GM12872 (cell line): ENCODE data around the gene REXO1.

ENCODE experiments used
- TF ChIP-seq, protein P1 (sequence below): IDR thresholded peaks from 3 replicates; pipeline ENCODE4 v1.5.1; 2011; ENCODE audit warnings: low read depth, mild to moderate bottlenecking, low read length, moderate library complexity; ENCODE audit not compliant: insufficient read depth

REXO1 gene

DNA sequence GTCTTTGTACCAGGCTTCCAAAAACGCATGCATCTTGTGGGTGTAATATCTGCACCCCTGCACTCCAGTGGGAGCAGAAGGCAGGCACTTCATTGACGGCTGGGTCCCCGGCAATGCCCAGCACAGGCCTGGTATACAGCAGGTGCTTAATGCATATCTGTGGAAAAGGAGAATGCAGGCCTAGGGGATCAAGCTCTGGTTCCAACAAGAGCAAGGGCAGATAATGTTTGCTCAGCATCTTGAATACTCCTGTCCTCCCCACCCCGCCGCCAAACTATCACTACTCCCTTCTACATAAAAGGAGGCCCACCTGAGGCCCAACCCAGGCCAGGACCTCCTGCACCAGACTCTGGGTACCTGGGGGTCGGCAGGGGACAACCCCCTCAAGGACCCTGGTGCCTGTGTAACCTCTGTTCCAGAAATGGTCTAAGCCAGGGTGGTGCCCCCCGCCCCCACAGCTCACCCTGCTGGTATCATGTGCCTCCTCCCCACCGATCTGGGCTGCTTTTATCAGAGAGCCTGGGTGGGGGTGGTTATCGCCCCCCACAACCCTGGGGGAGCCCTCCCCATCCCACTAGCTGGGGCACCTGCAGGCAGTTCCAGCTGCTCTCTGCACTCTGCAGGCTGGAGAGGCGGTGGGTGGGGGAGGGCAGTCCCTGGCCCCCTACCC lies 10.3 kb upstream of the REXO1 start:
- TF ChIP-seq, protein P1, sequence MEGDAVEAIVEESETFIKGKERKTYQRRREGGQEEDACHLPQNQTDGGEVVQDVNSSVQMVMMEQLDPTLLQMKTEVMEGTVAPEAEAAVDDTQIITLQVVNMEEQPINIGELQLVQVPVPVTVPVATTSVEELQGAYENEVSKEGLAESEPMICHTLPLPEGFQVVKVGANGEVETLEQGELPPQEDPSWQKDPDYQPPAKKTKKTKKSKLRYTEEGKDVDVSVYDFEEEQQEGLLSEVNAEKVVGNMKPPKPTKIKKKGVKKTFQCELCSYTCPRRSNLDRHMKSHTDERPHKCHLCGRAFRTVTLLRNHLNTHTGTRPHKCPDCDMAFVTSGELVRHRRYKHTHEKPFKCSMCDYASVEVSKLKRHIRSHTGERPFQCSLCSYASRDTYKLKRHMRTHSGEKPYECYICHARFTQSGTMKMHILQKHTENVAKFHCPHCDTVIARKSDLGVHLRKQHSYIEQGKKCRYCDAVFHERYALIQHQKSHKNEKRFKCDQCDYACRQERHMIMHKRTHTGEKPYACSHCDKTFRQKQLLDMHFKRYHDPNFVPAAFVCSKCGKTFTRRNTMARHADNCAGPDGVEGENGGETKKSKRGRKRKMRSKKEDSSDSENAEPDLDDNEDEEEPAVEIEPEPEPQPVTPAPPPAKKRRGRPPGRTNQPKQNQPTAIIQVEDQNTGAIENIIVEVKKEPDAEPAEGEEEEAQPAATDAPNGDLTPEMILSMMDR: no peak

DNA sequence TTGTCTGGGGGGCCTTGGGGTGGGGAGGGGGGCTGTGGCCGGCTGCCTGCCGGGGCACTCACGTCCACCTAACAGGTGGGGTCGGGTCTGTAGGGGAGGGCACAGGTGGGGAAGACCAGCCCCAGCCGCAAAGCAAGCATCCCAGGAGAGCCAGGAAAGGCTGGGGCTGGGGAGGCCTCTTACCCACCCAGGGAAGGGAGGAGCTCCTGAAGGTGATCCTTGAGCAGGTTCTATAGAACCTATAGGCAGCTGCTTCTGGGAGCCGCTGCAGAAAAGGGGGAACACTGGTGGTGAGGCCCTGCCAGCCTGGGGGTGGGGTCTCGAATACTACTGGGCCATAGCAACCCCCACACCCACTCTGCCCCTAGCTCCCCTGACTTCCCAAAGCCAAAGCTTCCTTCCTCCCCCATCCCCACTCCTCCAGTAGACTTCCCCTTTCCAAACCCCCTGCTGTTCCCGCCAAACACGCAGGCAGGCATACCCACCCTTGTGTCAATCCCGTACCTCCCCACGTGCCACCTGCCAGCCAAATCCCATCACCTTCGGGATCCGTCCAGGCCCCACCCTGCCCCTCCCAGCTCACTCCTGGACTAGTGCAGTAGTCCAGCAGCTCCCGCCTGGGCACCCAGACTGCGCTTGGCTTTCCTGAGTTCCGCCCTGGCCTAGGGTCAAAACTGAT lies 9.5 kb upstream of the REXO1 start:
- TF ChIP-seq, protein P1: no peak

DNA sequence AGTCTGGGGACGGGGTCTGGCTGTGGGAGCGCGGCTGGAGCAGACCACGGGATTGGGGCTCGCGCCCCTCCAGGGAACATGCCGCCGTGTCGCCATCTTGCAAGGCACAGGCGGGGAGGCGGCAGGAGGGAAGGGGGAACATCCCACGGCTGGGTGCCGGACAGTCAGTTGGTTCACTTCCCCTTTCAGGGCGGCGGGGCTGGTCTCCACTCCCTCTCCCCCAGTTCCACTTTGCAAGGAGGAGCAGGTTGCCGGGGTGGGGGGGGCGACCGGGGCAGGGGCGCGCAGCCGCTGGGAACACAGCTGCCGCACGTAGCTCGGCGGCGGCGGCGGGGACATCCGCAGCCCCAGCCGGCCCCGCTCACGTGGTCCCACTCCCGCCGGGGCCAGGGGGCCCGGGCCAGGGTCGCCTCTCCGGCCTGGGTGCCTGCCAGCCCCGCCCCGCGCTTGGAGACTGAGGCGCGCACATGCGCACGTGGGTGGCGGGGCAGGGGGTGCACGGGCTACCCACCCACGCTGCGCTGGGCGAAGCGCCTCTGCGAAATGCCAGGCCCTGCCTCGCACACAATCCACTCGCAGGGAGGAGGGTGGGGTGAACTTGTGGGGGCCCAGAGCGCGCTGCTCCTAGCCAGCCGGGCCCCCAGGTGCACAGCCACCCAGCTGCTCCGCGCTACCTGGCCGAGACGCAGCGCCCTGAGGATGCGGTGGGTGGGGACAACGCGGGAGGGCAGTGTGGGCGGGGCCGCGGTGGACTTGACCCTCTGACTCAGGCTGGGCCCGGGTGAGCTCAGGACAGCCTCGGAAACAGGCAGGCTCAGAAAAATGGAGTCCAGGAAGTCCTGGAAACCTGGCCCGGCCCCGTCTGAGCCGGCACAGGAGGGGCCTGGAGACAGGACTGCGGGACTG lies 8.7 kb upstream of the REXO1 start:
- TF ChIP-seq, protein P1: no peak

DNA sequence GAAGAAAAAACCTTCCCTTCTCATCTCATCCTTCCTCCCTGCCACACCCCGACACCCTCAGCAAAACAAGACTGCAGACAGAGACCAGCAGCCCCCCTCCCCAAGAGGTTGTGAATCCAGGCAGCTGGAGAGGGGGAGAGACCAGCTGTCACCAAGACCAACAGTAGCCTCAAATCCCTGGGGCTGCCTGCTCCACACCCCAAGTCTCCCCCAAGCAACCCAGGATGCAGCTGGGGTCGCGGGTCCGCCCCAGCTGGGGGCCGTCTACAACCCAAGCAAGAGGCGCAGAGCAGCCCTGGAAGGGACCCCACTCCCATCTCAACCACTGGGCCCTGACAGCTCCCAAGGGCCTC lies 8.0 kb upstream of the REXO1 start:
- TF ChIP-seq, protein P1: no peak

DNA sequence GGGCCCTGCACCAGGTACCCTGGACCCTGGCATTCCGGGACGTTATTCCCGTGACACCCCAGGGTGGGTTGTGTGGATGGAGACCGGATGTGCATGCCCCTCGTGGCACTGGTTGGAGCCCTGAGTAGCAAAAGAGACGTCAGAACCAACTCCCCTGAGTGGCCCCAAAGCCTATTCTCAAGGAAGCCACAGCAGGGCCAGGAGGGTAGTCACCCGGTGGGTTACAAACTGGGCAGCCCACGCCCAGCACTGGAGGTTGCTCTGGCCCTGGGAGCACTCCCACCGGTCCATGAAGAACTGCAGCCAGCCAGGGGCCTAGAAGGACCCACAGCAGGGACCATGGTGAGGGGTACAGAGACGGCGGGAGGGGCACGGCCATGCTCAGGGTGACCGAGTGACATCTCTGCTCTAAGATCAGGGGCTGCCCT lies 7.6 kb upstream of the REXO1 start:
- TF ChIP-seq, protein P1: no peak

DNA sequence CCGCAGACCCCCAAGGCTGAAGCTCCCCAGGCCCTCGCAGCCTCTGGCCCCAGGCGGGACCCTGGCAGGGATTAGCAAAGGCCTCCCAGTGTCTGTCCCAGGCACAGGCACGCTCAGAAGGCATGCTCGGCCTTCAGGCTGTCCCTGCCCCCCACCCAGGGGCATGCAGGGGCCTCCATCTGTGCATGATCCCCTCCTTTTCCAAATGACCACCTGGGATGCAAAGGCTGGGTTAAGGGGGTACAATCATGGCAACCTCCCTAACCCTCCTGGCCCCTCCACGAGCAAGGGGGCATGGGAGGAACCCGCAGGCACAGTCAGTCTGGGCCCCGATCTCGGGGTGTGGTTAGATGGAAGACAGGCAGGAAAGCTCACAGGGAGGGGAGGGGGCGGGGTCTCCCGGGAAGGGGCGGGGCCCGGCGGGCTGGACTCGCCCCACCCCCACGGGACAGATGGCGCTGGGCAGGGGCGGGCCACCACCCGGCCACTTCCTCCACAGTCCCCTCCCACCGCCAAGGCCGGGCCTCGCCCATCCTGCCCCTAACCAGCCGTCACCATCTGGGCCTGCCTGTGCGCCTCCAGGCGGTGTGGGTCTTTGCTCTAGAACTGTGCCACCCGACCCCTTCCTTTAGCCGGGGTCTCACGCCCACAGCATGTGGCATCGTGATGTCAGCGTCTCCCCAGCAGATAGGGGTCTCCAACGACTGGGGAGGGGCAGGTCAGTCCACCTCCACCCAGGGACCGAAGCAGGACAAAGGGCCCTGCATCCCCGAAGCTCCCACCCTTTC lies 7.0 kb upstream of the REXO1 start:
- TF ChIP-seq, protein P1: 0 out of 3 replicates have a peak, but pooled peaks have one; percentile 14
